ENCODE data around the gene SPX.

Gene SPX

GRCh38 chr12:21566907-21567394 is 40.9 kb downstream of the SPX start:
- Histone ChIP-seq H3K9ac (ENCODE audit: low read length) (no peak overlapping the region), H3K4me2 (ENCODE audit: low read depth, low read length) (no peak overlapping the region), H3K27me3 (replicated peaks; ENCODE audit: insufficient read depth, low read length) (no peaks in the 10 kb centered on the region)

GRCh38 chr12:21568115-21568514 is 42.0 kb downstream of the SPX start:
- no peaks in the 10 kb centered on the region for H3K9me2 ChIP-seq (replicated peaks; ENCODE audit: insufficient read depth, low read length)
- DNase-seq: no peak
- H3K9ac ChIP-seq (ENCODE audit: low read length): no peak overlapping the region
- H3K4me2 ChIP-seq (ENCODE audit: low read depth, low read length): no peak overlapping the region
- H3K9me3 ChIP-seq (replicated peaks; ENCODE audit: insufficient read depth, low read length): no peaks in the 10 kb centered on the region
- no peak for TF ChIP-seq EZH2 (optimal IDR thresholded peaks at IDR 0.05; ENCODE audit: low read depth, low read length)
- TF ChIP-seq EZH2phosphoT487 (IDR thresholded peaks at IDR 0.05; ENCODE audit: low read length): no peak
- TF ChIP-seq CTCF (IDR thresholded peaks at IDR 0.05; ENCODE audit: low read length): no peak
- no peaks in the 10 kb centered on the region for H3F3A ChIP-seq (ENCODE audit: insufficient read depth, low read length)
- H3K27me3 ChIP-seq (replicated peaks; ENCODE audit: insufficient read depth, low read length): no peaks in the 10 kb centered on the region
- H3K27ac ChIP-seq (ENCODE audit: low read length): no peak overlapping the region
- no peak overlapping the region for H2AFZ ChIP-seq (ENCODE audit: low read length)
- H3K4me1 ChIP-seq (ENCODE audit: low read length): no peaks in the 10 kb centered on the region
- H3K4me3 ChIP-seq (ENCODE audit: low read length): no peak overlapping the region
- no peaks in the 10 kb centered on the region for H3K36me3 ChIP-seq (replicated peaks; ENCODE audit: insufficient read depth, low read length)
- no peaks in the 10 kb centered on the region for H4K20me1 ChIP-seq (ENCODE audit: insufficient read depth, low read length)
- H3K79me2 ChIP-seq (ENCODE audit: low read length): no peaks in the 10 kb centered on the region

More at GRCh38 chr12:21566907-21567394, 40.9 kb downstream of the SPX start:
- Histone ChIP-seq H3K4me3 (ENCODE audit: low read length) (no peak overlapping the region), H2AFZ (ENCODE audit: low read length) (no peak overlapping the region), H3K9me3 (replicated peaks; ENCODE audit: insufficient read depth, low read length) (no peaks in the 10 kb centered on the region), H3K79me2 (ENCODE audit: low read length) (no peaks in the 10 kb centered on the region), H4K20me1 (ENCODE audit: insufficient read depth, low read length) (no peaks in the 10 kb centered on the region), H3K27ac (ENCODE audit: low read length) (no peak overlapping the region), H3K36me3 (replicated peaks; ENCODE audit: insufficient read depth, low read length) (no peaks in the 10 kb centered on the region), H3K9me2 (replicated peaks; ENCODE audit: insufficient read depth, low read length) (no peaks in the 10 kb centered on the region), H3K4me1 (ENCODE audit: low read length) (no peaks in the 10 kb centered on the region), H3F3A (ENCODE audit: insufficient read depth, low read length) (no peaks in the 10 kb centered on the region)
- TF ChIP-seq EZH2phosphoT487 (IDR thresholded peaks at IDR 0.05; ENCODE audit: low read length) (no peak), CTCF (IDR thresholded peaks at IDR 0.05; ENCODE audit: low read length) (no peak), EZH2 (optimal IDR thresholded peaks at IDR 0.05; ENCODE audit: low read depth, low read length) (no peak)
- no peak for DNase-seq

GRCh38 chr12:21571046-21571445 is 45.0 kb downstream of the SPX start:
- Histone ChIP-seq H3K27me3 (replicated peaks; ENCODE audit: insufficient read depth, low read length) (no peaks in the 10 kb centered on the region), H3K4me1 (ENCODE audit: low read length) (no peaks in the 10 kb centered on the region), H3K36me3 (replicated peaks; ENCODE audit: insufficient read depth, low read length) (no peaks in the 10 kb centered on the region), H4K20me1 (ENCODE audit: insufficient read depth, low read length) (no peaks in the 10 kb centered on the region), H3F3A (ENCODE audit: insufficient read depth, low read length) (no peaks in the 10 kb centered on the region), H3K9me3 (replicated peaks; ENCODE audit: insufficient read depth, low read length) (no peaks in the 10 kb centered on the region), H3K27ac (ENCODE audit: low read length) (no peak overlapping the region), H3K79me2 (ENCODE audit: low read length) (no peaks in the 10 kb centered on the region), H2AFZ (ENCODE audit: low read length) (no peak overlapping the region), H3K9me2 (replicated peaks; ENCODE audit: insufficient read depth, low read length) (no peaks in the 10 kb centered on the region), H3K9ac (ENCODE audit: low read length) (no peak overlapping the region), H3K4me3 (ENCODE audit: low read length) (no peak overlapping the region), H3K4me2 (ENCODE audit: low read depth, low read length) (no peak overlapping the region)
- no peak for DNase-seq
- no peak for TF ChIP-seq EZH2 (optimal IDR thresholded peaks at IDR 0.05; ENCODE audit: low read depth, low read length)
- TF ChIP-seq EZH2phosphoT487 (IDR thresholded peaks at IDR 0.05; ENCODE audit: low read length): no peak
- no peak for TF ChIP-seq CTCF (IDR thresholded peaks at IDR 0.05; ENCODE audit: low read length)
